Left ventricle myocardium inferior (tissue), 1 donor: Measurements from ENCODE around the gene ZNF575. TPM values are rescaled to one million over a fixed set of nuclear protein-coding genes. Genes with fewer than 3 reads are reported as not detected.
A peak's percentile ranks its signal among the peaks of the same experiment; 100 is the strongest.

Experiments
- DNase-seq: peaks from one replicate; pipeline ENCODE4 v3.0.0-alpha.2; 2020
- H3K27ac ChIP-seq: fragments of 200-600 bp; replicated peaks from 2 replicates; pipeline ENCODE4 v1.8.0; 2021
- H3K27me3 ChIP-seq: fragments of 200-600 bp; 2 replicates; pipeline ENCODE4 v1.8.0; 2021; ENCODE audit warnings: low read depth
- H3K36me3 ChIP-seq: fragments of 200-600 bp; 2 replicates; pipeline ENCODE4 v1.8.0; 2021
- H3K4me1 ChIP-seq: fragments of 200-600 bp; 2 replicates; pipeline ENCODE4 v1.8.0; 2021
- H3K4me3 ChIP-seq: fragments of 200-600 bp; 2 replicates; pipeline ENCODE4 v1.8.0; 2021; ENCODE audit warnings: mild to moderate bottlenecking, moderate library complexity
- H3K9me3 ChIP-seq: fragments of 200-600 bp; replicated peaks from 2 replicates; pipeline ENCODE4 v1.8.0; 2021
- CTCF ChIP-seq: fragments of 200-600 bp; IDR thresholded peaks from 2 replicates; pipeline ENCODE4 v1.8.0; 2021; ENCODE audit warnings: antibody characterized with exemption, mild to moderate bottlenecking, borderline replicate concordance
- intact Hi-C: fragments of 100-400 bp; cut with micrococcal nuclease; formaldehyde crosslinking; loops from one replicate; pipeline ENCODE4 v1.11.0; 2022
- total RNA-seq: library from RNA; stranded (reverse); fragmentation: NEBNext Ultra II Directional; extraction: Animal tissue kit (Norgen Biotek cat#: 25700); gene quantifications from one replicate; pipeline ENCODE4 v1.2.1, GENCODE V29; 2021
- donor health status: DM: no; HTN: yes; CAD: no; lungs with severe emphysema.

The ZNF575 gene
- total RNA-seq, 1 donor from 2014 or later, result 1.1 TPM

DNA sequence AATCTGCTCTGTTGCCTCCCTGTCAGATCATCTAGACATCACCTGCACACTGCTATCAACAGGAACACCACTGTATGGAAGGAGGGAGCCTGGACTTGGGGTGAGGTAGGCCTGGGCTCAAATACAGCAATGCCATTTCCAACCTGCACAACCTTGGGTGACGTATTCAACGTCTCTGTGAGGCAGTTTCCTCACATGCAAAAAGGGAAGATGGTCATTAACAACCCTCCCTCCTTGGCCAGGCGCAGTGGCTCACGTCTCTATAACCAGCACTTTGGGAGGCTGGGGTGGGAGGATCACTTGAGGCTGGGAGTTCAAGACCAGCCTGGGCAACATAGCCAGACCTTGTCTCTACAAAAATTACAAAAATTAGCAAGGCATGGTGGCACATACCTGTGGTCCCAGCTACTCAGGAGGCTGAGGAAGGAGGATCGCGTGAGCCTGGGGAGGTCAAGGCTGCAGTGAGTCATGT, 29.3 kb downstream of the ZNF575 start:
- Histone ChIP-seq H3K4me3 (no peak overlapping the region), H3K36me3 (peaks cover 26% of the 10 kb centered on the region), H3K27me3 (no peaks in the 10 kb centered on the region), H3K4me1 (peaks cover 18% of the 10 kb centered on the region), H3K27ac (peak overlapping the region; percentile 76), H3K9me3 (no peaks in the 10 kb centered on the region)
- TF ChIP-seq CTCF, result no peak
- no peak for DNase-seq
- intact Hi-C loops, result no loop called here

GRCh38 chr19:43562698-43563241, 29.8 kb downstream of the ZNF575 start:
- H3K27ac ChIP-seq, result peak overlapping the region; percentile 76
- no peak overlapping the region for H3K4me3 ChIP-seq
- intact Hi-C loops, result no loop called here

GRCh38 chr19:43563816-43564457, 30.9 kb downstream of the ZNF575 start:
- no peak overlapping the region for H3K27ac ChIP-seq

More at GRCh38 chr19:43562698-43563241, 29.8 kb downstream of the ZNF575 start:
- Histone ChIP-seq H3K27me3 (no peaks in the 10 kb centered on the region), H3K4me1 (peaks cover 18% of the 10 kb centered on the region), H3K36me3 (peaks cover 25% of the 10 kb centered on the region), H3K9me3 (no peaks in the 10 kb centered on the region)
- no peak for TF ChIP-seq CTCF
- peak; percentile 83 for DNase-seq

GRCh38 chr19:43564800-43565199, 31.8 kb downstream of the ZNF575 start:
- Histone ChIP-seq H3K9me3 (no peaks in the 10 kb centered on the region), H3K4me1 (peaks cover 18% of the 10 kb centered on the region), H3K27ac (no peak overlapping the region), H3K27me3 (no peaks in the 10 kb centered on the region), H3K4me3 (no peak overlapping the region), H3K36me3 (peaks cover 14% of the 10 kb centered on the region)
- TF ChIP-seq CTCF, result no peak
- intact Hi-C loops, result no loop called here
- no peak for DNase-seq

More at GRCh38 chr19:43563816-43564457, 30.9 kb downstream of the ZNF575 start:
- Histone ChIP-seq H3K4me1 (peaks cover 18% of the 10 kb centered on the region), H3K27me3 (no peaks in the 10 kb centered on the region), H3K9me3 (no peaks in the 10 kb centered on the region), H3K4me3 (no peak overlapping the region), H3K36me3 (peaks cover 16% of the 10 kb centered on the region)
- intact Hi-C loops, result no loop called here
- TF ChIP-seq CTCF, result no peak
- DNase-seq, result no peak

GRCh38 chr19:43569657-43570056, 36.7 kb downstream of the ZNF575 start:
- intact Hi-C loops, result no loop called here
- Histone ChIP-seq H3K27me3 (no peaks in the 10 kb centered on the region), H3K27ac (no peak overlapping the region), H3K4me3 (no peak overlapping the region), H3K4me1 (peaks cover 13% of the 10 kb centered on the region), H3K9me3 (no peaks in the 10 kb centered on the region), H3K36me3 (peaks cover 11% of the 10 kb centered on the region)
- no peak for TF ChIP-seq CTCF
- no peak for DNase-seq
